Panc1 (cell line): ENCODE measurements around the gene NR1H4. TPM values are rescaled to one million over a fixed set of nuclear protein-coding genes. Genes with fewer than 3 reads are reported as not detected.

Source experiments
- ATAC-seq: fragments of 200-7000 bp; cut with Tn5 transposase; 2 replicates; pipeline ENCODE4 v1.9.1; 2020; ENCODE audit warnings: mild to moderate bottlenecking, moderate library complexity
- BruUV-seq: library from RNA; stranded (reverse); fragments of 400-500 nt; replicated peaks from 2 replicates; lab custom pipeline; 2021; lab: Mats Ljungman, UMichigan
- CTCF ChIA-PET: fragments of 300-600 bp; sonication (Branson Sonifier 250); formaldehyde crosslinking; loops from one replicate; lab custom pipeline; 2022; ENCODE audit warnings: antibody characterized with exemption; lab: Charles Lee
- POLR2A ChIA-PET: fragments of 300-600 bp; sonication (Branson Sonifier 250); formaldehyde crosslinking; loops from one replicate; lab custom pipeline; 2022; ENCODE audit warnings: antibody characterized with exemption; lab: Charles Lee
- DNase-seq: peaks from one replicate; pipeline ENCODE4 v3.0.0-alpha.2; 2010; ENCODE audit warnings: low read depth, low spot score
- H3K27ac ChIP-seq: 2 replicates; pipeline ENCODE4 v1.5.1; 2011; ENCODE audit warnings: mild to moderate bottlenecking, low read length, inconsistent platforms
- H3K27me3 ChIP-seq: fragments of 200-500 bp; sonication (Bioruptor generic); 2 replicates; pipeline ENCODE4 v1.6.0; 2014; ENCODE audit warnings: low read length, inconsistent platforms; ENCODE audit not compliant: control insufficient read depth, insufficient read depth
- H3K36me3 ChIP-seq: fragments of 200-500 bp; sonication (Bioruptor generic); 2 replicates; pipeline ENCODE4 v1.5.1; 2014; ENCODE audit warnings: inconsistent platforms, mild to moderate bottlenecking, low read length, moderate library complexity; ENCODE audit not compliant: control insufficient read depth, insufficient read depth
- H3K4me1 ChIP-seq: 2 replicates; pipeline ENCODE4 v1.5.1; 2011; ENCODE audit warnings: inconsistent platforms, mild to moderate bottlenecking, low read length, moderate library complexity; ENCODE audit not compliant: control insufficient read depth, insufficient read depth
- H3K4me3 ChIP-seq, 2 experiments: 2 replicates each; pipeline ENCODE4 v1.5.1; 2011 to 2012; ENCODE audit warnings: low read depth in 2 of 2, low read length in 2 of 2, mild to moderate bottlenecking in 2 of 2, inconsistent platforms in 1 of 2, moderate library complexity in 1 of 2
- H3K9me3 ChIP-seq: fragments of 200-500 bp; sonication (Bioruptor generic); 2 replicates; pipeline ENCODE4 v1.5.1; 2014; ENCODE audit warnings: low read depth, mild to moderate bottlenecking, inconsistent platforms, low read length, moderate library complexity; ENCODE audit not compliant: control insufficient read depth, insufficient read depth
- CTCF ChIP-seq: fragments of 450-650 bp; IDR thresholded peaks from 2 replicates; pipeline ENCODE4 v1.5.1; 2017; ENCODE audit warnings: mild to moderate bottlenecking
- POLR2AphosphoS5 ChIP-seq: IDR thresholded peaks from 2 replicates; pipeline ENCODE4 v1.6.1; 2012; ENCODE audit warnings: mild to moderate bottlenecking, low read depth, low read length, moderate library complexity
- SIN3A ChIP-seq: IDR thresholded peaks from 2 replicates; pipeline ENCODE4 v1.6.1; 2012; ENCODE audit warnings: low read depth, mild to moderate bottlenecking, low read length, moderate library complexity, borderline replicate concordance; ENCODE audit not compliant: insufficient read depth
- TCF7L2 ChIP-seq: IDR thresholded peaks from 2 replicates; pipeline ENCODE4 v1.6.1; 2011; ENCODE audit warnings: mild to moderate bottlenecking, low read depth, low read length, inconsistent platforms
- in situ Hi-C: cut with HindIII; loops from 2 replicates; pipeline ENCODE4 v1.10.0; 2016; ENCODE audit warnings: low sequenced_read_pairs, low pct_unique_long_range_greater_than_20kb
- intact Hi-C: fragments of 100-400 bp; cut with micrococcal nuclease; formaldehyde crosslinking; loops from one replicate; pipeline ENCODE4 v1.10.0; 2022; ENCODE audit not compliant: unreplicated experiment
- total RNA-seq: library from RNA; stranded (reverse); gene quantifications from one replicate; pipeline ENCODE4 v1.2.1, GENCODE V29; 2021; ENCODE audit not compliant: unreplicated experiment
- TF ChIP-seq, protein P1 (sequence below), 2 experiments: IDR thresholded peaks; 2 replicates each; pipeline ENCODE4 v1.6.1; 2011 to 2012; ENCODE audit warnings: low read depth in 2 of 2, control low read depth in 1 of 2, low read length in 1 of 2, mild to moderate bottlenecking in 1 of 2, moderate library complexity in 1 of 2; ENCODE audit not compliant: insufficient read depth in 1 of 2

The NR1H4 gene
- total RNA-seq, 1 experiment from 2014 or later, result not detected

DNA sequence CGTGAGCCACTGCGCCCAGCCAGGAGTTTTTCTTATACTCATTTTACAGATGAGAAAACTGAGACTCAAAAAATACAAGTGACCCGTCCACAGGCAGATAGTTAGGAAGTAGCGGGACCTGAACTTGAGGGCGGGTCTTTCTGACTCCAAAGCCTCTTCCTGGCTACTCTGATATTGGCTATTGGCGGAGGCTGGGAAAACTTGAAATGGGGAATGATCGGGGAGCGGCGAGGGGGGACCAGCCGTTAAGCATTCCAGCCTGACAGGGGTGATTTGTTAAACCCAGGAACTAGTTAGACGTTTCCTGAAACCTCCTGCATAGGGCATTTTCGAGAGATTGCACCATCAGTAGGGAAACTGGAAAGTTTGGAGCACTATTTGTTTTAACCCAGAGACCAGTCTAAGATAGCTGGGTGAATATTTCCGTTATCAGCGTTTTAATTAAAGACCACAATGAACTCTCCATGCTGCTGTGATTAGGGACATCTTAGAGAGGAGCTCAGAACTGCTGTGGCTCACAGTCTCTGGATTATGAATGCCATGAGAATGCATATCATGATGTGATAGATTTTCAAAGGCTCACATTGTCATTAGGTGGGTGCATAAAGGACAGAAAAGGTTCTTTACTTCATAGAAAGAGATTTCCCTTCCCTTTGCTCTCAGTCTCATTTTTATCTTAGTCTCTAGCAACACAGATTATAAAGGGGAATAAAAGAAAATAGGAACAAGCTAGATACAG, 2.5 kb downstream of the NR1H4 start:
- H3K27ac ChIP-seq, result no peak overlapping the region
- no peaks in the 10 kb centered on the region for H3K4me1 ChIP-seq
- TF ChIP-seq CTCF, result no peak
- TF ChIP-seq TCF7L2, result no peak
- TF ChIP-seq POLR2AphosphoS5, result no peak
- TF ChIP-seq, protein P1, sequence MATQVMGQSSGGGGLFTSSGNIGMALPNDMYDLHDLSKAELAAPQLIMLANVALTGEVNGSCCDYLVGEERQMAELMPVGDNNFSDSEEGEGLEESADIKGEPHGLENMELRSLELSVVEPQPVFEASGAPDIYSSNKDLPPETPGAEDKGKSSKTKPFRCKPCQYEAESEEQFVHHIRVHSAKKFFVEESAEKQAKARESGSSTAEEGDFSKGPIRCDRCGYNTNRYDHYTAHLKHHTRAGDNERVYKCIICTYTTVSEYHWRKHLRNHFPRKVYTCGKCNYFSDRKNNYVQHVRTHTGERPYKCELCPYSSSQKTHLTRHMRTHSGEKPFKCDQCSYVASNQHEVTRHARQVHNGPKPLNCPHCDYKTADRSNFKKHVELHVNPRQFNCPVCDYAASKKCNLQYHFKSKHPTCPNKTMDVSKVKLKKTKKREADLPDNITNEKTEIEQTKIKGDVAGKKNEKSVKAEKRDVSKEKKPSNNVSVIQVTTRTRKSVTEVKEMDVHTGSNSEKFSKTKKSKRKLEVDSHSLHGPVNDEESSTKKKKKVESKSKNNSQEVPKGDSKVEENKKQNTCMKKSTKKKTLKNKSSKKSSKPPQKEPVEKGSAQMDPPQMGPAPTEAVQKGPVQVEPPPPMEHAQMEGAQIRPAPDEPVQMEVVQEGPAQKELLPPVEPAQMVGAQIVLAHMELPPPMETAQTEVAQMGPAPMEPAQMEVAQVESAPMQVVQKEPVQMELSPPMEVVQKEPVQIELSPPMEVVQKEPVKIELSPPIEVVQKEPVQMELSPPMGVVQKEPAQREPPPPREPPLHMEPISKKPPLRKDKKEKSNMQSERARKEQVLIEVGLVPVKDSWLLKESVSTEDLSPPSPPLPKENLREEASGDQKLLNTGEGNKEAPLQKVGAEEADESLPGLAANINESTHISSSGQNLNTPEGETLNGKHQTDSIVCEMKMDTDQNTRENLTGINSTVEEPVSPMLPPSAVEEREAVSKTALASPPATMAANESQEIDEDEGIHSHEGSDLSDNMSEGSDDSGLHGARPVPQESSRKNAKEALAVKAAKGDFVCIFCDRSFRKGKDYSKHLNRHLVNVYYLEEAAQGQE (IDR thresholded peaks at IDR 0.05; ENCODE audit: insufficient read depth in 1 of 2, low read depth in 2 of 2, low read length in 1 of 2), result no peak
- TF ChIP-seq SIN3A, result no peak
- DNase-seq (no peak), ATAC-seq (no peak; the same call in 1 of the 2 replicates)
- no TSS peak for BruUV-seq
- no peak overlapping the region for H3K4me3 ChIP-seq
- no peaks in the 10 kb centered on the region for H3K36me3 ChIP-seq
- H3K9me3 ChIP-seq, result no peaks in the 10 kb centered on the region
- POLR2A ChIA-PET, result no interaction called here
- CTCF ChIA-PET, result no interaction called here
- intact Hi-C loops, result no loop called here
- in situ Hi-C loops, result no loop called here
- H3K27me3 ChIP-seq, result peaks cover 9% of the 10 kb centered on the region

DNA sequence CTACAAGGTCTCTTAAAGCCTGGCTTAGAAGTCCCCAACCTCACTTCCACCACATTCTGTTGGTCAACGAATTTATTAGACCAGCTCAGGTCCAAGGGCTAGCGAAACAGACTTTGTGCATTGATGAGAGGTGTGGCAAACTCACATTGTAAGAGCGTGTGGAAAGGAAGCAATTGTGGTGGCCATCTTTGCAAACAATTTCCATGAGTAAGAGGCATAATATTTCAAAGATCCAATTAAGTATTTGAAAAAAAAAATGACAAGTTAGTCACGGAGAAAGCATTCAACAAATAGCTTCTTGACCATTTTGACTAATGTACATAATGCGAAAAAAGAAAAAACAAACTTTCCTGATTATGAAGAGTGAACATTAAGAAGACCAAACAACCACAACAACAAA, 7.4 kb downstream of the NR1H4 start:
- Histone ChIP-seq H3K27me3 (peaks cover 2% of the 10 kb centered on the region; the same call in 1 of the 2 replicates), H3K4me1 (no peaks in the 10 kb centered on the region), H3K9me3 (no peaks in the 10 kb centered on the region), H3K4me3 (no peak overlapping the region), H3K36me3 (no peaks in the 10 kb centered on the region), H3K27ac (no peak overlapping the region)
- ChIA-PET CTCF (no interaction called here), POLR2A (interaction anchor here (0.6 kb wide), 1 partner anchor 211 kb away, joined by 7 read pairs; no protein-coding TSS in a partner anchor)
- no peak for ATAC-seq
- intact Hi-C loops (no loop called here), in situ Hi-C loops (no loop called here)
- DNase-seq, result no peak
- no peak for TF ChIP-seq TCF7L2
- BruUV-seq, result no TSS peak
